Measurements from ENCODE around the gene ENPP7. TPM values are rescaled to one million over a fixed set of nuclear protein-coding genes. Genes with fewer than 3 reads are reported as not detected.

Gene ENPP7
- total RNA-seq, 1 donor, result not detected

GRCh38 chr17:79698146-79698846 lies 32.4 kb upstream of the ENPP7 start:
- Histone ChIP-seq H3K9me3 (ENCODE audit: low read depth, low read length) (no peaks in the 10 kb centered on the region), H3K27me3 (ENCODE audit: insufficient read depth, low read length) (no peaks in the 10 kb centered on the region), H3K4me3 (ENCODE audit: low read length) (no peak overlapping the region), H3K4me1 (ENCODE audit: insufficient read depth, low read length) (no peaks in the 10 kb centered on the region)

GRCh38 chr17:79699386-79700036 lies 31.2 kb upstream of the ENPP7 start:
- Histone ChIP-seq H3K4me3 (ENCODE audit: low read length) (no peak overlapping the region), H3K9me3 (ENCODE audit: low read depth, low read length) (no peaks in the 10 kb centered on the region), H3K27me3 (ENCODE audit: insufficient read depth, low read length) (no peaks in the 10 kb centered on the region), H3K4me1 (ENCODE audit: insufficient read depth, low read length) (no peaks in the 10 kb centered on the region)

DNA sequence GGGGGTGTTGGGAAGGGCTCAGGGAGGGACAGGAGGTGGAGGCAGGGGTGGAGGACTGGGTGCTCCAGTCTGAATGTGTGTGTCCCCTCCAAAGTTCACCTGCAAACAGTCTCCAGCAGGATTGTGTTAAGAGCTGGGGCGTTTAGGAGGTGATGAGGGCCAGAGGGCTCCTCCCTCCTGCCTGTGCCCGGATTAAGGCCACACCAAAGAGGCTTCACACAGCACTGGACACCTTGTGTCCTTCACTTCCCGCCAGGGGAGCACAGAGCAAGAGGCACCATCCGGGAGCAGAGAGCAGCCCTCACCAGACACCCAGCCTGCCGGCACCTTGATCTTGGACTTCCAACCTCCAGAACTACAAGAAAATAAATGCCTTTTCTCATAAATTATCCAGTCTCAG lies 30.2 kb upstream of the ENPP7 start:
- Histone ChIP-seq H3K4me3 (ENCODE audit: low read length) (no peak overlapping the region), H3K27me3 (ENCODE audit: insufficient read depth, low read length) (no peaks in the 10 kb centered on the region), H3K9me3 (ENCODE audit: low read depth, low read length) (no peaks in the 10 kb centered on the region), H3K4me1 (ENCODE audit: insufficient read depth, low read length) (no peaks in the 10 kb centered on the region)

DNA sequence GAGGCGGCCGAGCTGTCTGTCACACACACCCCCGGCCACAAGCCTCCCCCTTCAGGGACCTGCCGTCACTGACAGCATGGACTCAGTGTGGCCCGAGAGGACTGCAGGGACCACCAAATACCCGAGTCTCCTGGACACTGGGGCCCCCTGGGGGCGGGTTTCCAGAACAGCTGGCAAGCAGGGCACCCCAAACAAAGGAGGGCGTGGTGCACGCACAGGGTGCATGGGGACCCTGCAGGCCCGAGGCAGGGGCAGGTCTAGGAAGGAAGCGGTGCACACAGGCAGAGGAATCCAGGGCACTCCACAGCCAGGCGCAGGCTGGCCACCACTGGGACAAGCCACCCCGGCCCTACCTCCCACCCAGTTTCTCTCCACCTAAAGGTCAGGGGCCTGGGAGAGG lies 28.7 kb upstream of the ENPP7 start:
- H3K27me3 ChIP-seq (ENCODE audit: insufficient read depth, low read length), result no peaks in the 10 kb centered on the region
- no peaks in the 10 kb centered on the region for H3K9me3 ChIP-seq (ENCODE audit: low read depth, low read length)
- no peak overlapping the region for H3K4me3 ChIP-seq (ENCODE audit: low read length)
- no peaks in the 10 kb centered on the region for H3K4me1 ChIP-seq (ENCODE audit: insufficient read depth, low read length)

DNA sequence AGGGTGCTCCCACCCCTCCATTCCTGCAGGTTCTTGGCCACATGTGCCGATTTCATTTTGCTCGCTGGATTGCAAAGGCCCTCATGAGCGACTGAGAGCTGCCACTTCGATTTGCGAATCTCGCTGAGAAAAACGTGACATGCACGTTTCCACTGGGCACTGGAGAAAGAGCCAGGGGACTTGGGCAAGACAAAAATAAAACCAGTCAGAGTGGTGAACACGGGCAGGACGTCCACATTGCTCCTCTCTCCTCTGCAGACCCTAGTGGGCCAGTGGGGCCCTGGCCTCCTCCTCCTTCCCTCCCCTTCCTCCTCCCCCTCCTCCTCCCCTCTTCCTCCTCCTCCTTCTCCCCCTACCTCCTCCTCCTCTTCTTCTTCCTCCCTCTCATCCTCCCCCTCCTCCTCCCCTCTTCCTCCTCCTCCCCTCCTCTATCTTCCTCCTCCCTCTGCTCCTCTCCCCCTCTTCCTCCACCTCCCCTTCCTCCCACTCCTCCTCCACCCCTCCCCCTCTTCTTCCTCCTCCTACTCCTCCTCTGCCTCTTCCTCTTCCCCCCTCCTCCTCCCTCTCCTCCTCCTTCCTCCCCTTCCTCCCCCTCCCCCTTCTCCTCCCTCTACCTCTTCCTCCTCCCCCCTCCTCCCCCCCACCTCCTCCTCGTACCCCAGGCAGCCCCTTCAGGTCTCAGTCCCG lies 28.1 kb upstream of the ENPP7 start:
- Histone ChIP-seq H3K4me3 (ENCODE audit: low read length) (no peak overlapping the region), H3K4me1 (ENCODE audit: insufficient read depth, low read length) (no peaks in the 10 kb centered on the region), H3K9me3 (ENCODE audit: low read depth, low read length) (no peaks in the 10 kb centered on the region), H3K27me3 (ENCODE audit: insufficient read depth, low read length) (no peaks in the 10 kb centered on the region)

DNA sequence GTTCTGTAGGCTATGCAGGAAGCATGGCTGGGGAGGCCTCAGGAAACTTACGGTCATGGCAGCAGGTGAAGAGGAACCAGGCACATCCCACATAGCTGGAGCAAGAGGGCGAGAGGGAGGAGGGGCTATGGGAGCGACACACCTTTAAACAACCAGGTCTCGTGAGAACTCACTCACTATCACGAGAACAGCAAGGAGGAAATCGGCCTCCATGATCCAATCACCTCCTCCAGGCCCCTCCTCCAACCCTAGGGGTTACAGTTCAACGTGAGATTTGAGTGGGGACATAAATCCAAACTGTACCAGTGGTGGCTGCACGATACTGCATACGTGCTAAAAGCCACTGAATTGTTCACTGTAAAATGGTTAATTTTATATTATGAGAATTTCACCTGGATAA lies 26.1 kb upstream of the ENPP7 start:
- peaks cover 2% of the 10 kb centered on the region for H3K4me1 ChIP-seq (ENCODE audit: insufficient read depth, low read length)

DNA sequence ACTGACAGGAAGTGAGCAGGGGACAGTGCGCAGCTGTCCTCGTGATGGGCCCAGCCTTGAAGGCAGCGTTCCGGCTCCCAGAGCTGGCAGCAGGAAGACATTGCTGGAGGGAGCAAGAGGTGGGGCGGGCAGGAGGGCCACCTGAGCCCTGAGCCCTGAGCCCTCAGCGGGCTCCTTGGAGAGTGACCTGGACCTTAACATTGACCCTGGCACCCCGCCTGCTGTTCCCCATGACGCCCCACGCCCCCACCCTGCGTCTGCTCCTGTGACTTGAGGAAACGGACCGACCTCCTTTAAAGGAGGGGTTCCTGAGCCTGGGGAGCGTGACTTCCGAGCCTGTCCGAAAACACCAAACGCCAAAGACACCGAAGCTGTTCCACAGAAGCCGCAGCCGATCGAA lies 25.1 kb upstream of the ENPP7 start:
- Histone ChIP-seq H3K4me3 (ENCODE audit: low read length) (no peak overlapping the region), H3K9me3 (ENCODE audit: low read depth, low read length) (no peaks in the 10 kb centered on the region), H3K27me3 (ENCODE audit: insufficient read depth, low read length) (no peaks in the 10 kb centered on the region), H3K4me1 (ENCODE audit: insufficient read depth, low read length) (peaks cover 2% of the 10 kb centered on the region)

More for the DNA sequence above, 26.1 kb upstream of the ENPP7 start:
- H3K9me3 ChIP-seq (ENCODE audit: low read depth, low read length), result no peaks in the 10 kb centered on the region
- no peaks in the 10 kb centered on the region for H3K27me3 ChIP-seq (ENCODE audit: insufficient read depth, low read length)
- no peak overlapping the region for H3K4me3 ChIP-seq (ENCODE audit: low read length)

GRCh38 chr17:79706931-79707850 lies 23.6 kb upstream of the ENPP7 start:
- H3K4me1 ChIP-seq (ENCODE audit: insufficient read depth, low read length), result peaks cover 2% of the 10 kb centered on the region
- H3K27me3 ChIP-seq (ENCODE audit: insufficient read depth, low read length), result no peaks in the 10 kb centered on the region
- H3K9me3 ChIP-seq (ENCODE audit: low read depth, low read length), result no peaks in the 10 kb centered on the region
- no peak overlapping the region for H3K4me3 ChIP-seq (ENCODE audit: low read length)

DNA sequence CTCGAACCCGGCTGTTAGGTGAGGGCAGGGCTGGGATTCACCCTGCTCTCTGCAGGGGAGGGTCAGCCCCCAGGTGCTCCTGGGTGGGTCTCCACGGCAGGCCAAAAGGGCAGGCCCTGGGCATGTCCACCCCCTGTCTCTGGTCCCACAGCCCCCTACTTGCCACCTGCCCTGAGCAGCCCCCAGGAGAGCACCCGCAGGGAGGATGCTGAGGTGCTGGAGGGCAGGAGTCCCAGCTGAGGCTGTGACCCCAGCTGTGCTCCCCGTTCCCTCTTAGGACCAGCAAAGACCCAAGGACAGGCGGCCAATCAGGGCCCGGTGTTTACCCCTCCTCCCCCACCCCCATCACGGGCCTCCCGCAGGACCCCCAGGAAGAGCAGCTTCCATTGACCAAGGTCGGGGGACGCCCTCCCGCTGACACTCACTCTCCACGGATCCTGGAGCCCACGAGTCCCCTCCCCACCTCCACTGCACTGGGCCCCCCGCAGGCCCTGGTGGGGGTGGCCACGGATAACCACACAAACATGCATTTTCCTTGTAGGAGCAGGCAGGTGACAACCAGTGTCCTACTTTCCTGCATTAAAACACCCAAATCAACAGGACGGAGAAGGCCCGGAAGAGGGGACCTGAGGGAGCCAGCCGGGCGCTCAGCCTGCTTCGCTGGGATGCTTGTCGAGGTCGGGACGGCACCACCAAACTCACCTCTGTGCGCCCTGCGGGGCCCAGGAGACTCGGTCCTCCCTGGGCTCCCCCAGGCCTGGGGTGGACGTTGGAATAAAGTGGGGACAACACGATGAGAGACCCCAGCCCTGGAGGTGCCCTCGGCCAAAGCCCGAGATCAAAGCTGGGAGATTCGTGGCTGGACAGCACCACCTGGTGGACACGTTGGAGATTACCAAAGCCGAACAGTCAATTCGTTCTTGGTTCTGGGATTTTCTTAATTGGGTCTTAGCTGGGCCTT lies 22.5 kb upstream of the ENPP7 start:
- no peaks in the 10 kb centered on the region for H3K27me3 ChIP-seq (ENCODE audit: insufficient read depth, low read length)
- no peaks in the 10 kb centered on the region for H3K9me3 ChIP-seq (ENCODE audit: low read depth, low read length)
- H3K4me1 ChIP-seq (ENCODE audit: insufficient read depth, low read length), result peaks cover 2% of the 10 kb centered on the region
- H3K4me3 ChIP-seq (ENCODE audit: low read length), result no peak overlapping the region

- no peaks in the 10 kb centered on the region for H3K27me3 ChIP-seq (ENCODE audit: insufficient read depth, low read length)
- H3K9me3 ChIP-seq (ENCODE audit: low read depth, low read length), result no peaks in the 10 kb centered on the region
- peaks cover 2% of the 10 kb centered on the region for H3K4me1 ChIP-seq (ENCODE audit: insufficient read depth, low read length)
- no peak overlapping the region for H3K4me3 ChIP-seq (ENCODE audit: low read length)
These were observed 18.9 kb upstream of the ENPP7 start for GRCh38 chr17:79711715-79712305.

DNA sequence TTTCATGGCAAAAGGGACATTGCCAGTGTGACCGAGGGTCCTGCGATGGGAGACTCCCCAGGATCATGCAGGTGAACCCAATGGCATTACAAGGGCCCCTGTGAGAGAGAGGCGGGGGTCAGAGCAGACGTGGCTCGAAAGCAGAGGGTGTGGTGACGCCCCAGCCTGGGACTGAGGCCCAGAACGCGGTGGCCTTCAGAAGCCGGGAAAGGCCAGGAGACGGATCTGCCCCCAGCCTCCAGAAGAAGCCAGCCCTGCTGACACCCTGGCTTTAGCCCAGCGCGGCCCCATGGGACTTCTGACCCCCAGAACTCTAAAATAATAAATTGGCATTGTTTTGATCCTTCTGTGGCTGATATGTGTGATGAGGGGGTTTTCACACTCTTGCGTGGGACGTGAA lies 17.4 kb upstream of the ENPP7 start:
- Histone ChIP-seq H3K27me3 (ENCODE audit: insufficient read depth, low read length) (no peaks in the 10 kb centered on the region), H3K4me1 (ENCODE audit: insufficient read depth, low read length) (peaks cover 2% of the 10 kb centered on the region), H3K9me3 (ENCODE audit: low read depth, low read length) (no peaks in the 10 kb centered on the region), H3K4me3 (ENCODE audit: low read length) (no peak overlapping the region)

DNA sequence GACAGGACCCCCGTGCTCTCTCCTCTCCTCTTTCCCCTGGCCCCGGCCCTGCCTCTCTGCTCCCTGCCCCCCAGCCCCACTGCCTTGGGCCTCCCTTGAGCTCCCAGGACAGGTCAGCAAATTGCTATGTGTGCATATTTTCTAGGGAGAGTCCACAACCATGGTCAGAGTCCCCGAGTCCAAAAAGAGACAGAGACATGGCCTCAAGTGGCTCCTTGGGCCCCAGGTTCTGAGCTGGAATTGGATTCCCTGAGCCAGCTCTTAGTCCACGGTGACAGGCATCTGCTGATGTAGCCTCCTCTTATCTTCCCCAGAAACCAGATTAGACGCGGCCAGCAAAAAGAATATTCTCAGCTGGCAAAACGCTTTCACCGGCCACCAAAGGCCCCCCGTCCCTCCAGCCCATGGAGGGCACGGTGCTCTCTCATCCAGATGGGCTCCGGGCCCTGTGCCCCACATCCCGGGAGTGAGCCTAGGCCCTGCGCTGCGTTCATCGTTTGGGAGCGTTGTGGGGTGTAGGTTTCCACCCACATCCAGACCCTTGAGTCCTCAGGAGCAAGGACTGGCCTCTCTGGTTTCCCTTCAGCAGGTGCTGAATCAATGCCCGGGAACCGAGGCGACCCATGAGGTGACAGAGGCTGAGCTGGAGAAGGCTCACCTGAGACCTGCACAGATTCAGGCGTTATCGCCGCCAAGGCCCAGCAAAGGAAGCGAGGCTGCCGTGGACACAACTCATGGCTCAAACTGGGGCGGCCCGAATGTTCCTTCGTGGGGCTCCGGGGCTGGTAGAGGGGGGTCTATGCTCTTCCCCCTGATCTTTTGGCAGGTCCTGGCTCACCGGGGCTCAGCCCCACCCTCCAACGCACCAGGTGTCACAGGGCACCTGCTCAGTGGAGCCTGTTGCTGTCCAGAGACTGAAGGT lies 16.3 kb upstream of the ENPP7 start:
- Histone ChIP-seq H3K4me1 (ENCODE audit: insufficient read depth, low read length) (no peaks in the 10 kb centered on the region), H3K4me3 (ENCODE audit: low read length) (no peak overlapping the region), H3K9me3 (ENCODE audit: low read depth, low read length) (no peaks in the 10 kb centered on the region), H3K27me3 (ENCODE audit: insufficient read depth, low read length) (no peaks in the 10 kb centered on the region)

Data from mononuclear cell (primary cell).